HG03097 (cell line): ENCODE data around the gene LAMA4.

ENCODE experiments used
- ATAC-seq: cut with Tn5 transposase; IDR thresholded peaks from one replicate; pipeline ENCODE4 v1.9.1; 2021; ENCODE audit not compliant: unreplicated experiment, low FRiP score

Gene LAMA4

GRCh38 chr6:112195166-112195565 lies 59.2 kb downstream of the LAMA4 start:
- no peak for ATAC-seq

GRCh38 chr6:112194511-112194910 lies 59.9 kb downstream of the LAMA4 start:
- ATAC-seq = no peak

GRCh38 chr6:112193535-112194051 lies 60.8 kb downstream of the LAMA4 start:
- ATAC-seq = no peak

GRCh38 chr6:112193117-112193516 lies 61.2 kb downstream of the LAMA4 start:
- no peak for ATAC-seq

- no peak for ATAC-seq
These were observed 62.8 kb downstream of the LAMA4 start for GRCh38 chr6:112191509-112192020.

- no peak for ATAC-seq
These were observed 64.2 kb downstream of the LAMA4 start for GRCh38 chr6:112190164-112190563.

- ATAC-seq = no peak
These were observed 64.9 kb downstream of the LAMA4 start for GRCh38 chr6:112189494-112189893.

- ATAC-seq = no peak
These were observed 65.5 kb downstream of the LAMA4 start for GRCh38 chr6:112188906-112189305.

- ATAC-seq = no peak
These were observed 66.6 kb downstream of the LAMA4 start for GRCh38 chr6:112187736-112188135.

GRCh38 chr6:112184951-112185350 lies 69.4 kb downstream of the LAMA4 start:
- ATAC-seq = no peak

- ATAC-seq = no peak
These were observed 71.1 kb downstream of the LAMA4 start for GRCh38 chr6:112183271-112183671.

GRCh38 chr6:112181130-112181529 lies 73.2 kb downstream of the LAMA4 start:
- ATAC-seq = no peak

GRCh38 chr6:112180095-112180820 lies 74.1 kb downstream of the LAMA4 start:
- ATAC-seq = no peak

GRCh38 chr6:112179631-112180030 lies 74.7 kb downstream of the LAMA4 start:
- ATAC-seq = no peak

GRCh38 chr6:112178846-112179245 lies 75.5 kb downstream of the LAMA4 start:
- ATAC-seq = no peak

GRCh38 chr6:112177092-112177491 lies 77.3 kb downstream of the LAMA4 start:
- no peak for ATAC-seq

GRCh38 chr6:112176175-112176574 lies 78.2 kb downstream of the LAMA4 start:
- no peak for ATAC-seq

GRCh38 chr6:112173221-112173804 lies 81.1 kb downstream of the LAMA4 start:
- no peak for ATAC-seq

- ATAC-seq = no peak
These were observed 81.8 kb downstream of the LAMA4 start for GRCh38 chr6:112172540-112172939.

- ATAC-seq = no peak
These were observed 84.8 kb downstream of the LAMA4 start for GRCh38 chr6:112169541-112169940.

- ATAC-seq = peak; percentile 99
These were observed 90.8 kb downstream of the LAMA4 start for GRCh38 chr6:112163295-112164257.
